NB4 (cell line): ENCODE results near the gene KPTN.

ENCODE experiments used
- DNase-seq: peaks from one replicate; pipeline ENCODE4 v3.0.0; 2010; ENCODE audit warnings: low read depth
- H3K4me3 ChIP-seq: one replicate; pipeline ENCODE4 v1.5.1; 2011; ENCODE audit warnings: mild to moderate bottlenecking, low read depth, low read length, moderate library complexity
- CTCF ChIP-seq: IDR thresholded peaks from one replicate; pipeline ENCODE4 v1.5.1; 2012; ENCODE audit warnings: low read depth, low read length
- MYC ChIP-seq: IDR thresholded peaks from 2 replicates; pipeline ENCODE4 v1.6.1; 2011; ENCODE audit warnings: low read depth, low read length
- POLR2A ChIP-seq: IDR thresholded peaks from 2 replicates; pipeline ENCODE4 v1.6.1; 2011; ENCODE audit warnings: mild to moderate bottlenecking; ENCODE audit not compliant: insufficient read length; ENCODE audit errors: extremely low read depth
- TF ChIP-seq, protein P1 (sequence below): IDR thresholded peaks from 2 replicates; pipeline ENCODE4 v1.6.1; 2011; ENCODE audit warnings: low read depth, low read length

Gene KPTN

DNA sequence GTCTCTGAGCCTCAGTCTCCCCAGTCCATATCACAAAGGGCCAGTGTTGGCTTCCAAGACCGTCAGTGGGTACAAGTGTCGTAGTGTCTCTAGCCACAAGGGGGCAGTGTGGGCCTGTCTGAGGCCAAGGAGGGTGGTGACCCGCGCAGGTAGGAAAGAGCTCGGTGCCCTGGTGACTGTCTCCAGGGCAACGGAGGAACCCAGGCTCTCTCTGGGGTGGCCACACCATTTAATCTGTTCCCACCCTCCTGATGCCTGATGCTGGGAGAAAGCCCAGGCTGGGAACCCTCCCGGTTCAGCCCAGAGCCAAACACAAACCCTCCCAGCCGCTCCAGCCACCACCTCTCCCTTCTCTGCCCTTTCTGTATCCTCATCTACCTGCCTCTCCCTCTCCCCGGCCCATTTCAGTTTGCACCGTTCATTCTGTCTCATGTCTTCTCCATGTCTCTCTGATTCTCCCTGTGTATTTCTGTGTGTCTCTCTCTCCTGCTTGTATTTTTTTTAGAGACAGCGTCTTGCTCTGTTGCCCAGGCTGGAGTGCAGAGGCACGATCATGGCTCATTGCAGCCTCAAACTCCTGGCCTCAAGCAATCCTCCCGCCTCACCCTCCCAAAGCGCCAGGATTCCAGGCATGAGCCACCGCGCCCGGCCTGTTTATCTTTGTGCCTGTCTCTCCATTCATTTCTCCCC is 47.2 kb downstream of the KPTN start:
- peak; percentile 91 for DNase-seq
- H3K4me3 ChIP-seq, result no peak overlapping the region
- TF ChIP-seq CTCF, result peak; percentile 100
- TF ChIP-seq, protein P1, sequence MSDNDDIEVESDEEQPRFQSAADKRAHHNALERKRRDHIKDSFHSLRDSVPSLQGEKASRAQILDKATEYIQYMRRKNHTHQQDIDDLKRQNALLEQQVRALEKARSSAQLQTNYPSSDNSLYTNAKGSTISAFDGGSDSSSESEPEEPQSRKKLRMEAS, result peak; percentile 61
- 0 out of 2 replicates have a peak, but pooled peaks have one; percentile 48 for TF ChIP-seq MYC
- no peak for TF ChIP-seq POLR2A

DNA sequence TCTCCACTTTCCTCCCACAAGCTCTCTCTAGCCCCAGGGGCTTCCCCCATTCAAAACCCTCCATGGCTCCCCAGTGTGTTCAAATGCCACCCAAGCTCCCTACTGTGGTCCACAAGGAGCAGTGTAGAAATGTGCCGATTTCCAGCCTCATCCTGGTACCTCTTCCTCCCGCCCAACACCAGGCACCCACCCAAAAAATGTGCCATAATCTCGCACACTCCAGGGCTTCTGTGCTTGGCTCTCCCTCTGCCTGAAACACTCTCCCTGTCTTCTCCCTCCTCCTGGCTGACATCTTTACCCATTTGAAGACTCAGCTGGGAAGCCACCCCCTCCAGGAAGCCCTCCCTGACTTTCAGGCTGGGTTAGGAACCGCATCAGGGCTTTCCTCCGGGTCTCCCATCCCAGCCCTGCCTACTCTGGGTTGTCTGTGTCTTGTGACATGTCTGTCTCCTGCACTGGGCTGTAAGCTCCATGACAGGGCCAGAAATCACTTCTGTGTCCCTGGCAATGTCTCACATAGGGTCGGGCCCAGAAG is 48.1 kb downstream of the KPTN start:
- DNase-seq, result no peak
- TF ChIP-seq, protein P1, result no peak
- TF ChIP-seq MYC (no peak), POLR2A (no peak), CTCF (no peak)
- no peak overlapping the region for H3K4me3 ChIP-seq

- H3K4me3 ChIP-seq, result no peak overlapping the region
- DNase-seq, result no peak
- TF ChIP-seq CTCF, result no peak
- no peak for TF ChIP-seq POLR2A
- TF ChIP-seq, protein P1, result no peak
- TF ChIP-seq MYC, result no peak
Measured at GRCh38 chr19:47435196-47435595, 48.8 kb downstream of the KPTN start.

DNA sequence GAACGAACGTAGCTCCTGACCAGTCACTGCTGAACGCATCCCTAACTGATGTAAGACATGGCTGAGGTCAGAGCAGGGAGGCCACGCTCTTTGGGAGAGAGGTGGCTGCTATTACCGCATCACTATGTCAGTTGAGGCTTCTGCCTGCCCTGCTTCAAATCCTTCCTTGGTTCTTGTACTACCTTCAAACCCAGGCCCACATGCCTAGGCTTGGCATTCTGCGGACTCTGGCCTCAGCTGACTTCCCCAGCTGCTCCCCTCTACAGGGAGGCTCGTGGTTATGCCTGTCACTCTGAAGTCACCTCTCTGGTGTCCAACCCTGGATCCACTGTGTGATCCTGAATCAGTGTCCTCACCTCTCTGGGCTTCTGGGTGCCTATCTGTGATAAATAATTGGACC is 49.9 kb downstream of the KPTN start:
- H3K4me3 ChIP-seq, result no peak overlapping the region
- peak; percentile 62 for DNase-seq
- no peak for TF ChIP-seq MYC
- TF ChIP-seq POLR2A, result peak; percentile 31
- TF ChIP-seq, protein P1, result no peak
- TF ChIP-seq CTCF, result no peak

DNA sequence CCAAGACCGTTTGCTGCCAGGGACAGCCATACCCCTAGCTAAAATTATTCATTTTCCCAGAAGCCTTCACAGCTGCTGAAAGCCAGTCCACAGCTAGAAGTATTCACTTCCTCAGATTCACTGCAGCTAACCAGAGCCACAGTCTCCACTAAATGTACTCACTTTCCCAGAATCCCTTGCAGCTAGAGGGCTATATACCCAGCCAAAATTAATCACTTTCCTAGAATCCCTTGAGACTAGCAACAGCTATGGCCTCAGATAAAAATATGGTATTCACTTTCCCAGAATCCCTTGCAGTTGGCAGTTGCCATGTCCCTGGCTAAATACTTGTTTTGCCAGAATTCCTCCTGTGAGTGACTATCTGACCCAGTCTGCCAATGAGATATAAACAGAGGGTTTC is 50.9 kb downstream of the KPTN start:
- TF ChIP-seq CTCF, result no peak
- no peak for TF ChIP-seq POLR2A
- TF ChIP-seq, protein P1, result no peak
- TF ChIP-seq MYC, result no peak; the same call in 1 of the 2 replicates

More for the DNA sequence above, 50.9 kb downstream of the KPTN start:
- no peak overlapping the region for H3K4me3 ChIP-seq
- peak; percentile 91 for DNase-seq
